Tibial nerve (tissue), 4 donors: Measurements from ENCODE around the gene NETO1. TPM values are rescaled to one million over a fixed set of nuclear protein-coding genes. Genes with fewer than 3 reads are reported as not detected.

Experiments used
- DNase-seq, 2 donors: peaks; one replicate each; pipeline ENCODE4 v3.0.0-alpha.2; 2019; ENCODE audit warnings: low spot score in 2 of 2
- H3K27ac ChIP-seq, 4 donors: fragments of 200-600 bp; sonication (generic) in 3 of 4; one replicate each; pipeline ENCODE4 v1.5.1; 2017 to 2019; ENCODE audit warnings: mild to moderate bottlenecking in 1 of 4
- H3K27me3 ChIP-seq, 2 donors: fragments of 200-600 bp; sonication (generic) in 1 of 2; one replicate each; pipeline versions ENCODE4 v1.5.1 to v1.6.0; 2017 to 2019
- H3K36me3 ChIP-seq, 3 donors: fragments of 200-600 bp; sonication (generic); one replicate each; pipeline ENCODE4 v1.5.1; 2018 to 2019
- H3K4me1 ChIP-seq, 4 donors: fragments of 200-600 bp; sonication (generic) in 3 of 4; one replicate each; pipeline ENCODE4 v1.5.1; 2017 to 2019
- H3K4me3 ChIP-seq, 4 donors: fragments of 200-600 bp; sonication (generic) in 3 of 4; one replicate each; pipeline ENCODE4 v1.5.1; 2017 to 2019; ENCODE audit warnings: mild to moderate bottlenecking in 1 of 4, moderate library complexity in 1 of 4
- H3K9me3 ChIP-seq, 4 donors: fragments of 200-600 bp; sonication (generic) in 3 of 4; one replicate each; pipeline ENCODE4 v1.5.1; 2017 to 2019
- EP300 ChIP-seq, 2 donors: sonication (generic); formaldehyde crosslinking; IDR thresholded peaks; one replicate each; pipeline ENCODE4 v1.6.1; 2017; ENCODE audit warnings: antibody characterized with exemption in 2 of 2, mild to moderate bottlenecking in 1 of 2
- POLR2A ChIP-seq, 2 donors: fragments of 450-650 bp; IDR thresholded peaks; one replicate each; pipeline ENCODE4 v1.6.1; 2017; ENCODE audit warnings: antibody characterized with exemption in 2 of 2, mild to moderate bottlenecking in 2 of 2, moderate library complexity in 2 of 2
- WGBS, 2 donors: methylation state at CpG; one replicate each; pipeline ENCODE4 v1.1.5; 2018; 5-methylcytosine and 5-hydroxymethylcytosine counted together
- total RNA-seq, 4 donors: library from RNA; depleted of rRNA; stranded (reverse); fragments of >200 nt; gene quantifications; one replicate each; pipeline ENCODE4 v1.1.0, GENCODE V29; 2016
- TF ChIP-seq, protein P1 (sequence below), 5 experiments: fragments of 200-600 bp in 3 of 5; fragments of 450-650 bp in 2 of 5; sonication (generic) in 3 of 5; IDR thresholded peaks; one replicate each; pipeline ENCODE4 v1.5.1; 2016 to 2019; ENCODE audit warnings: antibody characterized with exemption in 5 of 5, mild to moderate bottlenecking in 3 of 5, moderate library complexity in 2 of 5

NETO1 gene
- total RNA-seq, 4 donors from 2014 or later = 0.59 to 14.7 (median 0.64) TPM

DNA sequence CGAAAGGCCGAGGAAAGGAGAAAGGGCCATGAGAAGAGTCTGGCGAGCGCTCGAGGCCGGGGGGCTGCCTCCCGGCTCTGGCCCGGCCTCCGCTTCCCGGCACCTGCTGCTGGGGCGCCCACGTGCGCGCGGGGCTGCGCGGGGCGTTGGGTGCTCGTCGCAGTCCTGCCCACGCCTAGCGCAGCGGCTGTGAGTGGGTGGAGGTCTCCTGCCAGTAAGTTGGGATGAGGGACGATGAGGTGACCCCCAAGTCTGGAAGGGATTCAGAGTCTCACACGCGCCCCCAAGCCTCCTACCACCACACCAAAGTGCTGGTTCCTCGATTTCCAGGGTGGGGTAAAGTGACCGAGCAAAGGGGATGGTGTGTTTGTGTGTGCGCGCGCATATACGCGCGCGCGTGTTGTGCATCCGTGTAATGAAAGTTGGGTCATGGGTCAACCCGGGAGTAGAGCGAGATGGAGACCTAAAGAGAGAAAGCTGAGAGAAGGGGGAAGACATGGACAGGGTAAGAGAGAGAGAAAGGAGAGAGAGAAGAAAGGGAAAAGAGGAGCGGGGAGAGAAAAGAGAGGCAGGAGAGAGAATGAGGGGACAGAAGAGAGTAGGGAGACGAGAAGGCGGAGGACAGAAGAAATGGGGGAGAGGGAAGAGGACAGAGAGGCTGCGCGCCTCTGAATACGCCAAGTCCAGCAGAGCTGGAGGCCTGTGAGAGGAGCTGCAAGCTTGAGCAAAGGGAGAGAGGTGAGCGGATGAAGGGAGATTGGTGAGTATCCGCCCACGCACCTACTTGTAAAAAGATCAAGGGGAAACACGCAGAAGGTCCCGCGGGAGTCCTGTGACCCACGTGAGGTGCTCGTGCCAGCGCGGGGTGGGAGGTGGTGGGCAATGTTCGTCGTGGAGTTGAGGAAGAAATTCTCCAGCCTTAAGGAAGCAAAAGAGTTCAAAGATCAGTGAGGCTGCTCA, 1.7 kb upstream of the NETO1 start:
- peak overlapping the region in 3 of 4 donors; percentile 13 to 55 (median 32) for H3K4me3 ChIP-seq
- TF ChIP-seq, protein P1, sequence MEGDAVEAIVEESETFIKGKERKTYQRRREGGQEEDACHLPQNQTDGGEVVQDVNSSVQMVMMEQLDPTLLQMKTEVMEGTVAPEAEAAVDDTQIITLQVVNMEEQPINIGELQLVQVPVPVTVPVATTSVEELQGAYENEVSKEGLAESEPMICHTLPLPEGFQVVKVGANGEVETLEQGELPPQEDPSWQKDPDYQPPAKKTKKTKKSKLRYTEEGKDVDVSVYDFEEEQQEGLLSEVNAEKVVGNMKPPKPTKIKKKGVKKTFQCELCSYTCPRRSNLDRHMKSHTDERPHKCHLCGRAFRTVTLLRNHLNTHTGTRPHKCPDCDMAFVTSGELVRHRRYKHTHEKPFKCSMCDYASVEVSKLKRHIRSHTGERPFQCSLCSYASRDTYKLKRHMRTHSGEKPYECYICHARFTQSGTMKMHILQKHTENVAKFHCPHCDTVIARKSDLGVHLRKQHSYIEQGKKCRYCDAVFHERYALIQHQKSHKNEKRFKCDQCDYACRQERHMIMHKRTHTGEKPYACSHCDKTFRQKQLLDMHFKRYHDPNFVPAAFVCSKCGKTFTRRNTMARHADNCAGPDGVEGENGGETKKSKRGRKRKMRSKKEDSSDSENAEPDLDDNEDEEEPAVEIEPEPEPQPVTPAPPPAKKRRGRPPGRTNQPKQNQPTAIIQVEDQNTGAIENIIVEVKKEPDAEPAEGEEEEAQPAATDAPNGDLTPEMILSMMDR (IDR thresholded peaks at IDR 0.05) = no peak
- TF ChIP-seq EP300 (IDR thresholded peaks at IDR 0.05) = no peak
- TF ChIP-seq POLR2A (IDR thresholded peaks at IDR 0.05) = no peak
- H3K4me1 ChIP-seq = peaks cover 0 to 29% (median 0%) of the 10 kb centered on the region in 4 donors
- H3K27me3 ChIP-seq = peaks cover 0 to 25% of the 10 kb centered on the region in 2 donors
- no peak overlapping the region for H3K27ac ChIP-seq
- H3K9me3 ChIP-seq = no peaks in the 10 kb centered on the region
- 11 to 18% methylated on average over 42 to 46 of the region's 57 CpGs for WGBS, 2 donors
- DNase-seq = no peak
- no peaks in the 10 kb centered on the region for H3K36me3 ChIP-seq

DNA sequence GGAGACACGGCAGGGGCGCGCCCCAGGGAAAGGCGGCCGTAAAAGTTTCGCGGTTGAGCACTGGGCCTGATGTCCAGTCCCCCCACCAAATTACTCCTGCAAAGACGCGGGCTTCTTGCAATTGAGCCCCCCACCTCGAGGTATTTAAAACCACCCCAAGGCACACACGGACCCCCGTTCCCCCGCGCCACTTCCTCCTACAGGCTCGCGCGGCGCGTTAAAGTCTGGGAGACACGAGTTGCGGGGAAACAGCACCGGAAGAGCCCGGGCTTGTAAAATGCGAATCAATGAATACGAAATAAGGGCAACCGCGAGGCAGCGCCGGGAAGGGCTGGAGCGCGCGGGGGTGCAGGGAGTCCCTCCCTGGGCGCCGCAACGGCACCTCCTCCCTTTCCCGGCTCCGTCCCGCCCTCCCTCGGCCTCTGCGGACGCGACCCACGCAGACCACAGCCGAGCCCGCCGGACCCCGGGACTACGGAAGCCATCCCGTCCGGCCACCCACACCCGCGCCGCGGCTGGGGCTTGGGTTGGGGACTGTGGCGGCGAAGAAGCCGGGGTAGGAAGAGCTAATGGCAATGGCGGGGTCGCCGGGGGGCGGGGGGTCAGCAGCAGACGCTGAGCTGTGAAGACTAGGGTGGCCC, 918 bp upstream of the NETO1 start:
- no peak for TF ChIP-seq POLR2A (IDR thresholded peaks at IDR 0.05)
- no peak for TF ChIP-seq EP300 (IDR thresholded peaks at IDR 0.05)
- Histone ChIP-seq H3K27me3 (peaks cover 0 to 25% of the 10 kb centered on the region in 2 donors), H3K4me3 (peak overlapping the region; percentile 11 to 55 (median 22)), H3K36me3 (no peaks in the 10 kb centered on the region), H3K4me1 (peaks cover 0 to 29% (median 0%) of the 10 kb centered on the region in 4 donors), H3K9me3 (no peaks in the 10 kb centered on the region), H3K27ac (no peak overlapping the region)
- 1 to 2% methylated on average over 25 to 57 of the region's 62 CpGs for WGBS, 2 donors
- no peak for DNase-seq

DNA sequence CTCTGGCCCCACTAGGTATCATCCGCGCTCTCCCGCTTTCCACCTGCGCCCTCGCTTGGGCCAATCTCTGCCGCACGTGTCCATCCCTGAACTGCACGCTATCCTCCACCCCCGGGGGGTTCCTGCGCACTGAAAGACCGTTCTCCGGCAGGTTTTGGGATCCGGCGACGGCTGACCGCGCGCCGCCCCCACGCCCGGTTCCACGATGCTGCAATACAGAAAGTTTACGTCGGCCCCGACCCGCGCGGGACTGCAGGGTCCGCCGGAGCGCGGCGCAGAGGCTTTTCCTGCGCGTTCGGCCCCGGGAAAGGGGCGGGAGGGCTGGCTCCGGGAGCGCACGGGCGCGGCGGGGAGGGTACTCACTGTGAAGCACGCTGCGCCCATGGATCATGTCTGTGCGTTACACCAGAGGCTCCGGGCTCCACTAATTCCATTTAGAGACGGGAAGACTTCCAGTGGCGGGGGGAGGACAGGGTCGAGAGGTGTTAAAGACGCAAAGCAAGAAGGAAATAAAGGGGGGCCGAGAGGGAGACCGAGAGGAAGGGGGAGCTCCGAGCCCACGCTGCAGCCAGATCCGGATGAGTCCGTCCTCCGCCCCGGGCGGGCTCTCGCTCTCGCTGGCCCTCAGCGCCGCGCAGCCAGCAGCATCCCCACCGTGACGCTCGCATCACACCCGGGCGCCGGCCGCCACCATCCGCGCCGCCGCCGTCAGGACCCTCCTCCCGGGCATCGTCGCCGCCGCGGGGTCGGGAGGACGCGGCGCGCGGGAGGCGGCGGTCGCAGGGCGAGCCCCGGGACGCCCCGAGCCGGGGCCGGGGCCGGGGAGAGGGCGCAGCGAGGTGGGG, 664 bp downstream of the NETO1 start:
- no peak for DNase-seq
- H3K36me3 ChIP-seq = no peaks in the 10 kb centered on the region
- H3K4me1 ChIP-seq = peaks cover 0 to 29% (median 0%) of the 10 kb centered on the region in 4 donors
- no peaks in the 10 kb centered on the region for H3K9me3 ChIP-seq
- 1% methylated on average over 59 to 65 of the region's 102 CpGs for WGBS, 2 donors
- no peak overlapping the region for H3K27ac ChIP-seq
- TF ChIP-seq, protein P1 (IDR thresholded peaks at IDR 0.05) = no peak
- TF ChIP-seq POLR2A (IDR thresholded peaks at IDR 0.05) (no peak), EP300 (IDR thresholded peaks at IDR 0.05) (no peak)
- H3K27me3 ChIP-seq = peaks cover 0 to 25% of the 10 kb centered on the region in 2 donors
- H3K4me3 ChIP-seq = peak overlapping the region in 3 of 4 donors; percentile 11 to 55 (median 23)

GRCh38 chr18:72866442-72866900, 1.3 kb downstream of the NETO1 start:
- DNase-seq = no peak
- Histone ChIP-seq H3K36me3 (no peaks in the 10 kb centered on the region), H3K27me3 (peaks cover 0 to 25% of the 10 kb centered on the region in 2 donors), H3K9me3 (no peaks in the 10 kb centered on the region), H3K4me1 (peaks cover 0 to 29% (median 0%) of the 10 kb centered on the region in 4 donors), H3K4me3 (peak overlapping the region in 3 of 4 donors; percentile 11 to 55 (median 23)), H3K27ac (no peak overlapping the region)
- 7% methylated on average over 18 of the region's 18 CpGs for WGBS, 2 donors
- TF ChIP-seq EP300 (IDR thresholded peaks at IDR 0.05) (no peak), POLR2A (IDR thresholded peaks at IDR 0.05) (no peak)
- TF ChIP-seq, protein P1 (IDR thresholded peaks at IDR 0.05) = no peak

DNA sequence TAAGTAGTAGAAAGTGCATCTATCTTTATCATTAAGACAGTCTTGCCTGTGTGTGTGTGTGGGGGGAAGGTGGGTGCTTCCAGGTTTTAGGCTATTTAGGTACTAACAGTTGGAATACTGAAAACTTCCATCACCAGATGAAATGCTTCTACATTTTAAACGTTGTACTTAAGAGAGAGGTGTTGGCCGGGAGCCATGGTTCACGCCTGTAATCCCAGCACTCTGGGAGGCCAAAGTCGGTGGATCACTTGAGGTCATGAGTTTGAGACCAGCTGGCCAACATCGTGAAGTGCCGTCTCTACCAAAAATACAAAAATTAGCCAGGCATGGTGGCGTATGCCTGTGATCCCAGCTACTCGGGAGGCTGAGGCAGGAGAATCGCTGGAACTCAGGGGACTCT, 4.0 kb downstream of the NETO1 start:
- WGBS, 2 donors = 77 to 85% methylated on average over 9 of the region's 9 CpGs
- Histone ChIP-seq H3K27ac (no peak overlapping the region), H3K4me3 (no peak overlapping the region), H3K27me3 (peaks cover 0 to 23% of the 10 kb centered on the region in 2 donors), H3K4me1 (peaks cover 0 to 23% (median 0%) of the 10 kb centered on the region in 4 donors), H3K9me3 (no peaks in the 10 kb centered on the region), H3K36me3 (no peaks in the 10 kb centered on the region)
- no peak for DNase-seq
- TF ChIP-seq, protein P1 (IDR thresholded peaks at IDR 0.05) = no peak
- TF ChIP-seq EP300 (IDR thresholded peaks at IDR 0.05) (no peak), POLR2A (IDR thresholded peaks at IDR 0.05) (no peak)
